ENCODE measurements around the gene COPS8. TPM values are rescaled to one million over a fixed set of nuclear protein-coding genes. Genes with fewer than 3 reads are reported as not detected.
A peak's percentile ranks its signal among the peaks of the same experiment; 100 is the strongest.

Gene COPS8
- total RNA-seq, 1 experiment from 2014 or later: 249 TPM

GRCh38 chr2:237097326-237097910 is 11.7 kb downstream of the COPS8 start:
- H3K4me1 Mint-ChIP-seq (ENCODE audit: insufficient read depth, unreplicated experiment): peaks cover 46% of the 10 kb centered on the region
- ChIA-PET POLR2A (interaction anchor here (0.7 to 6.0 kb wide), 15 partner anchors 10 to 378 kb away, joined by 3 to 226 read pairs (median 5); partner anchors contain the start of gene COPS8), CTCF (interaction anchor here (0.6 to 2.2 kb wide), 5 partner anchors 11 to 475 kb away, joined by 3 to 8 read pairs (median 4); no protein-coding TSS in a partner anchor)
- peak overlapping the region; percentile 56 for H3K4me3 Mint-ChIP-seq (ENCODE audit: unreplicated experiment)
- BruUV-seq (replicated peaks): no TSS peak
- H3K27me3 Mint-ChIP-seq (ENCODE audit: insufficient read depth, unreplicated experiment): no peaks in the 10 kb centered on the region
- peaks cover 95% of the 10 kb centered on the region for H3K36me3 Mint-ChIP-seq (ENCODE audit: insufficient read depth, unreplicated experiment)
- intact Hi-C loops (cut with micrococcal nuclease): loop anchor here (5.0 to 10.0 kb wide), 2 partner anchors 45 to 197 kb away; no protein-coding TSS in a partner anchor
- peak overlapping the region; percentile 94 for H3K27ac Mint-ChIP-seq (ENCODE audit: low read depth, unreplicated experiment)
- TF ChIP-seq CTCF (IDR thresholded peaks at IDR 0.05; ENCODE audit: unreplicated experiment): no peak
- peak; percentile 36 for DNase-seq (ENCODE audit: unreplicated experiment)
- no peaks in the 10 kb centered on the region for H3K9me3 Mint-ChIP-seq (ENCODE audit: unreplicated experiment)

DNA sequence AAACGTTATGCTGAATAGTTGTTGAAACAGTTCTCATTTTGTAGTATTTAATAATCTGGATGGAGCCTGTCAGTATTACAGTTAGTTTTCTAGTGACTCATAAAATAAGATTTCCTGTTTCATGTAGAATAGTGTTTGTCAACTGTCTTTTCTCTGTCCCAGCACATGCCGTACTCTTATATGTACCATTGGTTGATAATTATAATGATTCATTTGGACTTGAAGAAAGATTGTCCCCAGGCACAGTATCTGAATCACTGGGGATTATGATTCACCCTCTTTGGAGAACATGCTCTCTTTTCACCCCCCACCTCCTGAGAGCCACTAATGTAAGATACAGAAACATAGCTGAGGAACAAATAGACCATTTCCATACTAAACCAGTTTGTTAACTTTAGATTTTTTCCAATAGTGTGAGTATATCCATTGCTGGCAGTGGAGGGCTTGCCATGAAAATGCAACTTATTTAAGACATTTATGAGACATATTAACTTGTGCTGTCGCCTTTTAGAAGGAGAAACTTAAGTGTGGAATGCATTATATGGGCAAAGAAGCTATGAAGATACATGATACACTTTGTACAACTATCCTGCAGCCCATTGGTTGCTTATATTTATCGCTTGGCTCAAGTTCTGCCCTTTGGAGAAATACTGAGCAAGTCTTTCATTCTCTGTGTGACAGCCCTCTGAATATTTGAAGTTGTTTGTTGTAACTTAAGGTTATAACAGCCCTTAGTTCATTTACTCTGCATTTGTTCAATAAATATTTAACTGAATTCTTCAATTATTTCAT is 12.4 kb downstream of the COPS8 start:
- no peak for TF ChIP-seq CTCF (IDR thresholded peaks at IDR 0.05; ENCODE audit: unreplicated experiment)
- Mint-ChIP-seq H3K27ac (ENCODE audit: low read depth, unreplicated experiment) (peak overlapping the region; percentile 57), H3K4me1 (ENCODE audit: insufficient read depth, unreplicated experiment) (peaks cover 39% of the 10 kb centered on the region), H3K4me3 (ENCODE audit: unreplicated experiment) (peak overlapping the region; percentile 13), H3K9me3 (ENCODE audit: unreplicated experiment) (no peaks in the 10 kb centered on the region), H3K27me3 (ENCODE audit: insufficient read depth, unreplicated experiment) (no peaks in the 10 kb centered on the region), H3K36me3 (ENCODE audit: insufficient read depth, unreplicated experiment) (peaks cover 99% of the 10 kb centered on the region)
- peak; percentile 97 for DNase-seq (ENCODE audit: unreplicated experiment)
- ChIA-PET POLR2A (interaction anchor here (0.5 to 6.0 kb wide), 15 partner anchors 10 to 358 kb away, joined by 3 to 226 read pairs (median 5); partner anchors contain the start of gene COPS8), CTCF (interaction anchor here (0.7 kb wide), 1 partner anchor 271 kb away, joined by 4 read pairs; no protein-coding TSS in a partner anchor)
- intact Hi-C loops (cut with micrococcal nuclease): loop anchor here (5.0 to 10.0 kb wide), 2 partner anchors 44 to 197 kb away; no protein-coding TSS in a partner anchor
- BruUV-seq (replicated peaks): TSS peak; percentile 40

DNA sequence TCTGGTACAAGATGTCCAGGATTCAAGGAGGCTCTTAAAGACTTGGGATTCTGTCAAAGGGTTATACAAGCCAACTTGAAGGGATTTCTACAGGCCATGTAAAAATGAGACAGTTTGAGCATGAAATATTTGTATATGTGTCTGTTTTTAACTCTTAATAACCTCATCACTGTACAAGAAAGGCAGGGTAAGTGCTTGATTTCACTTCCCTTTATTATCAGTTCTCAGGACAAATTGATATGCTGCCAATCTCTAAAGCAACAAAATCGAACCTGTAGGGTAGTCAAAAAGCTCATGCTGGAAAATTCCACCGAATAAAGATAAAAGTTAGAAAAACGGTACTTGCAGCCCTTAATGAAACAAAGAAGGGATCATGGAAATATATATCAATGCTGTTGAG is 14.1 kb downstream of the COPS8 start:
- intact Hi-C loops (cut with micrococcal nuclease): loop anchor here (5.0 to 10.0 kb wide), 2 partner anchors 42 to 195 kb away; no protein-coding TSS in a partner anchor
- Mint-ChIP-seq H3K27ac (ENCODE audit: low read depth, unreplicated experiment) (peak overlapping the region; percentile 35), H3K9me3 (ENCODE audit: unreplicated experiment) (no peaks in the 10 kb centered on the region), H3K4me1 (ENCODE audit: insufficient read depth, unreplicated experiment) (peaks cover 23% of the 10 kb centered on the region), H3K4me3 (ENCODE audit: unreplicated experiment) (no peak overlapping the region), H3K36me3 (ENCODE audit: insufficient read depth, unreplicated experiment) (peaks cover 96% of the 10 kb centered on the region), H3K27me3 (ENCODE audit: insufficient read depth, unreplicated experiment) (no peaks in the 10 kb centered on the region)
- DNase-seq (ENCODE audit: unreplicated experiment): no peak
- POLR2A ChIA-PET: interaction anchor here (0.6 to 3.0 kb wide), 6 partner anchors 10 to 1179 kb away, joined by 3 to 30 read pairs (median 3); partner anchors contain the start of gene COPS8
- no peak for TF ChIP-seq CTCF (IDR thresholded peaks at IDR 0.05; ENCODE audit: unreplicated experiment)
- CTCF ChIA-PET: interaction anchor here (0.7 to 1.2 kb wide), 2 partner anchors 27 to 163 kb away, joined by 3 to 5 read pairs; no protein-coding TSS in a partner anchor
- no TSS peak for BruUV-seq (replicated peaks)

Measured in MCF 10A (cell line).